ENCODE results near the gene ASIC2.

Gene ASIC2

DNA sequence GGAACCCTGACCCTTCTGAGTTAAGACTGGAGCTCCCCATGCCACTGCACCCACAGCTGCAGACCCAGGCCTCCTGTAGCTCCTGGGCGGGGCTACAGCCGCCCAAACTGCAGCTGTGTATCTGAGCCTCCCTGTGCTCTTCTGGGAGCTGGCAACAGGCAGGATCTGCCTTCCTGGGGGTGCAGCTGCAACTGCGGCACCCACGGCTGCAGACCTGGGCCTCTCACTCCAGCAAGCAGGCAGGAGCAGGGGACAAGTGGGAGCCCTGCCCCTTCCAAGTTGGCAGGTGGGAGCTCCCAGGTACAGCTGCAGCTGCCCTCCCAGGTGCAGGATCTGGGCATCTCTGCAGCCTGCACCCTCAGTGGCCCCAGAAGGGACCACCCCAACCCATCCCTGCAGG, 259.9 kb downstream of the ASIC2 start:
- no peak for TF ChIP-seq CTCF (IDR thresholded peaks at IDR 0.05; ENCODE audit: low read depth, low read length)
- no peak overlapping the region for H3K4me3 ChIP-seq (ENCODE audit: low read depth, low read length)

GRCh38 chr17:33028778-33029177, 264.3 kb downstream of the ASIC2 start:
- TF ChIP-seq CTCF (IDR thresholded peaks at IDR 0.05; ENCODE audit: low read depth, low read length): no peak
- H3K4me3 ChIP-seq (ENCODE audit: low read depth, low read length): no peak overlapping the region

GRCh38 chr17:33028061-33028460, 265.0 kb downstream of the ASIC2 start:
- no peak overlapping the region for H3K4me3 ChIP-seq (ENCODE audit: low read depth, low read length)
- no peak for TF ChIP-seq CTCF (IDR thresholded peaks at IDR 0.05; ENCODE audit: low read depth, low read length)

GRCh38 chr17:33024688-33025486, 268.2 kb downstream of the ASIC2 start:
- H3K4me3 ChIP-seq (ENCODE audit: low read depth, low read length): no peak overlapping the region
- TF ChIP-seq CTCF (IDR thresholded peaks at IDR 0.05; ENCODE audit: low read depth, low read length): no peak

DNA sequence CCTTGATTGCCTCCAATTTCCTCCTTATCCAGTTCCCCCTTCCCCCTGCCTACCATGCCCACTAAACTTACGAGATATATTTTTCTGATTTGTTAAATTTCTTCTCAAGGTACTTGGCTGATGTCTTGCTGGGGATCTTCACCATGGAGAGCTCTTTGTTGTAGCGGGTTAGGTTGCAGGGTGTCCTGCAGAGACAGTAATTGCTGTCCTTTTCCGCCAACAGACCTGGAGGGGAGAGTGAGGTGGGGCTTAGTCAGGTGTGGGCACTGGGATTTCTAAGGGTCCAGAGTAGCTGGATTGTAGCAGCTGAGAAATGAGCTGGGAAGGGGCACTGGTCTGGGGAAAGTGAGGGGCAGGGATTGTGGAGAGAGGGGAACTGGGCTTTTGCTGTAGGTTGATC, 269.3 kb downstream of the ASIC2 start:
- H3K4me3 ChIP-seq (ENCODE audit: low read depth, low read length): no peak overlapping the region
- TF ChIP-seq CTCF (IDR thresholded peaks at IDR 0.05; ENCODE audit: low read depth, low read length): no peak

DNA sequence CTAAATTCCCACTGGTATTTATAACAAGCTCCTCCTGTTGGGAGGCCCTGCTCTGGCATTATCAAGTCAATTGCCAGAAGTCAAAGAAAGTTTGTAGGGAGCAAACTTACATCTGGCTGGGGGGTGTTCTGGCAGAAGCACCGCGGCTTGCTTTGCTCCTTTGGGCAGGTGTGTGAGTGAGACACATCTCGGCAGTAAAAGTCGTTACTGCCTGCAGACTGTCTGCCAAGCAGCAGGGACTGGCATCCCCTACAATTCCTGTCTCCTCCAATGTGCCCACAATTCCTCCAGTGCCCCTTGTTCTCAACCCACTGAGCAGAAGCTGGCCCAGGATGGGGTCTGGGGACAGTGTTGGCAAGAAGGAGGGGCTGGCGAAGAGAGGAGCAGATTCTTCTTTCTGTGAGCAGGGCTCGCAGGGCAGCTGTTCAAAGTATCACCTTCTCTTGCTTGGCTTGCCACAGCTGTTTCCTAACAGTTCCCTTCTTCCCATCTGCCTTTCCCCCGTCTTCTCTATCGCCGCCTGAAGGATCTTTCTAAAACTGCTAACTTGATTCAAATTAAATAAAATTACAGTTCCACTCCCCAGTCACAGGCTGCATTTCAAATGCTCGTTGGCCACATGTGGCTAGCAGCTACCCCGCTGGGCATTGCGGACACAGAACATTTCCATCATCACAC, 271.2 kb downstream of the ASIC2 start:
- TF ChIP-seq CTCF (IDR thresholded peaks at IDR 0.05; ENCODE audit: low read depth, low read length): no peak; the same call in 1 of the 2 replicates
- H3K4me3 ChIP-seq (ENCODE audit: low read depth, low read length): no peak overlapping the region
